HUES6 (cell line): ENCODE measurements around the gene ATXN1.

Experiments
- H3K27ac ChIP-seq: 2 replicates; pipeline ENCODE4 v1.7.0; 2013; ENCODE audit warnings: low read depth, mild to moderate bottlenecking, low read length, inconsistent platforms
- H3K27me3 ChIP-seq: 2 replicates; pipeline ENCODE4 v1.6.1; 2013; ENCODE audit warnings: low read length; ENCODE audit not compliant: control insufficient read depth, insufficient read depth
- H3K36me3 ChIP-seq: 2 replicates; pipeline ENCODE4 v1.6.1; 2013; ENCODE audit warnings: low read length; ENCODE audit not compliant: control insufficient read depth, insufficient read depth
- H3K4me1 ChIP-seq: 2 replicates; pipeline ENCODE4 v1.6.1; 2013; ENCODE audit warnings: low read length; ENCODE audit not compliant: control insufficient read depth, insufficient read depth
- H3K4me3 ChIP-seq: 2 replicates; pipeline ENCODE4 v1.5.1; 2013; ENCODE audit warnings: low read depth, low read length
- H3K9ac ChIP-seq: one replicate; pipeline ENCODE4 v1.6.1; 2013; ENCODE audit warnings: mild to moderate bottlenecking, low read length
- H3K9me3 ChIP-seq: 2 replicates; pipeline ENCODE4 v1.6.1; 2013; ENCODE audit warnings: low read depth, low read length; ENCODE audit not compliant: control insufficient read depth, insufficient read depth

Gene ATXN1

GRCh38 chr6:16595514-16596120 is 165.6 kb downstream of the ATXN1 start:
- Histone ChIP-seq H3K4me3 (no peak overlapping the region), H3K27me3 (no peaks in the 10 kb centered on the region), H3K36me3 (no peaks in the 10 kb centered on the region), H3K4me1 (0 out of 2 replicates have a peak, but pooled peaks cover 7% of the 10 kb centered on the region), H3K27ac (no peak overlapping the region), H3K9ac (no peak overlapping the region), H3K9me3 (no peaks in the 10 kb centered on the region)

DNA sequence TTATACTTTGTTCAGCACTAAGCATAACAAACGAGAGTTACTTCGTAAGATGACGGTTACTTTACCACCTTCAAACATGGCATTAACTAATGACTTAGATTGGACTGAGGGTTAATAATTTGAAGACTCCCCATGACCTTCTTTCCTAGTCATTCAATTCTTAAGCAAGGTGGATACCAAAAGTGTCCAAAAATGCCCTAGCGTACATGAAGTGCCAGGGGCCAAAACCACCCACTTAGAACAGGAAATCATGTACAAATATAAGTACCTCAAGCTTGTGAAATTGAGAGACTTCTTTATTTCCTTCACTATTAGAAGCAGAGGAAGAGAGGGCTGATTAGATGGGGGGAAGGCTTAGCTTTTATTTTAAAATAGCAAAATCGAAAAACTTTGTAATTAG is 166.4 kb downstream of the ATXN1 start:
- H3K27ac ChIP-seq = no peak overlapping the region
- no peaks in the 10 kb centered on the region for H3K9me3 ChIP-seq
- no peaks in the 10 kb centered on the region for H3K36me3 ChIP-seq
- H3K9ac ChIP-seq = no peak overlapping the region
- 0 out of 2 replicates have a peak, but pooled peaks cover 7% of the 10 kb centered on the region for H3K4me1 ChIP-seq
- no peak overlapping the region for H3K4me3 ChIP-seq
- no peaks in the 10 kb centered on the region for H3K27me3 ChIP-seq

- H3K4me1 ChIP-seq = 0 out of 2 replicates have a peak, but pooled peaks cover 7% of the 10 kb centered on the region
- no peaks in the 10 kb centered on the region for H3K27me3 ChIP-seq
- H3K4me3 ChIP-seq = no peak overlapping the region
- no peaks in the 10 kb centered on the region for H3K36me3 ChIP-seq
- no peak overlapping the region for H3K27ac ChIP-seq
- H3K9ac ChIP-seq = no peak overlapping the region
- H3K9me3 ChIP-seq = no peaks in the 10 kb centered on the region
Observed at GRCh38 chr6:16592223-16592911, 168.9 kb downstream of the ATXN1 start.

DNA sequence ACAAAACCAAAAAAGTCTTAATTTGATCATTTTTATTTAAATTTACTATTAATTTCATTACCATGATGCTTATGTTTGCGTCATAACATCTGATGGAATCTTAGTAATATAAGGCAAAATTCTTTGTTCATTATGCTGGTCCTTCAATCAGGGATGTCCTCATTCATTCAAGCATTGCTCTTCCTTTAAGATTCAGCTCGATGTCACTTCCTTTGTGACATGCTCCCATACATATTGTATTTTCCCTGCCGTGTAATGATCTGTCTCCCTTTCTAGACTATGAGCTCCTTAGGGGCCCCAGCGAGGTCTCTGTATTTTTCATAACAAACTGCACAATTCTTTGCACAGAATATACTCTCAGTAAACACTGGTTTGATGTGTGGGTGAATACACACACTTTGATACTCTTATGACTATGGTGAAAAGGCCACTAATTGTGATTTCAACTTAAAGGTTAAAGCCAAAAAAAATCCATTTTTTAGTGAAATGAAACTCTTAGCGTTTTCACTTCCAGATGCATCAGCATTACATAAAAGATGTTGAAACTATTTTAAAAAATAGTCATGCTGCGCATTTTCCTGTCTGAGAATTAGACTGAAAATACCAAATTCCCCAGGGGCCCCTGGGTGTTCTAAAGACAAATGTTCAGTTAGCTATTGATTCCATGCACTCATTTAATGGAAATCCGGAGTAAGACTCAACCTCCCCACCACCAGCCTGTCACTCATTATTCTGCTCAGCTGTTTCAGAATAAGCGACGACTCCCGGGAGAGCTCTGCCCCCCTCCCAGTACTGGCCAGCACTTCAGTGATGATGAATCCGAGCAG is 169.7 kb downstream of the ATXN1 start:
- H3K9ac ChIP-seq = no peak overlapping the region
- no peaks in the 10 kb centered on the region for H3K27me3 ChIP-seq
- H3K36me3 ChIP-seq = no peaks in the 10 kb centered on the region
- no peaks in the 10 kb centered on the region for H3K9me3 ChIP-seq
- 0 out of 2 replicates have a peak, but pooled peaks cover 2% of the 10 kb centered on the region for H3K4me1 ChIP-seq
- no peak overlapping the region for H3K27ac ChIP-seq
- no peak overlapping the region for H3K4me3 ChIP-seq

DNA sequence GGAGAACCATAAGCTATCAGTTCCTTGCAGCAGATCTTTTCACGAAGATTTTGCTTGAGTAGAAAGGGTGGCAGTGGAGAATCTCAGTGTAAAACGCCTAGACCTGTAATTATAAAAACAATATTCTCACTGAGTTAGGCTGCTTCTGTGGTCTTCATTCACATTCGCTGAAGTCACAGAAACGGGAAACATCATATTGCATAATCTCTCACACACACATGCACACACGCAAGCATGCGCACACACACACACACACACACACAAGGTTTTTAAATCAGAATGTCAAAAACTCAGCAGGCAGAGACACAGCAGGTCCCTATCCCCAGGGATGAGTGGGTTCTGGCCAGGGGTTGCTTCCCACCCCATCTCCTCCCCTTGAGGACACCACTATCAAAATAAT is 175.5 kb downstream of the ATXN1 start:
- H3K4me1 ChIP-seq = no peaks in the 10 kb centered on the region
- no peaks in the 10 kb centered on the region for H3K27me3 ChIP-seq
- H3K9me3 ChIP-seq = no peaks in the 10 kb centered on the region
- no peak overlapping the region for H3K27ac ChIP-seq
- no peaks in the 10 kb centered on the region for H3K36me3 ChIP-seq
- no peak overlapping the region for H3K9ac ChIP-seq
- no peak overlapping the region for H3K4me3 ChIP-seq

DNA sequence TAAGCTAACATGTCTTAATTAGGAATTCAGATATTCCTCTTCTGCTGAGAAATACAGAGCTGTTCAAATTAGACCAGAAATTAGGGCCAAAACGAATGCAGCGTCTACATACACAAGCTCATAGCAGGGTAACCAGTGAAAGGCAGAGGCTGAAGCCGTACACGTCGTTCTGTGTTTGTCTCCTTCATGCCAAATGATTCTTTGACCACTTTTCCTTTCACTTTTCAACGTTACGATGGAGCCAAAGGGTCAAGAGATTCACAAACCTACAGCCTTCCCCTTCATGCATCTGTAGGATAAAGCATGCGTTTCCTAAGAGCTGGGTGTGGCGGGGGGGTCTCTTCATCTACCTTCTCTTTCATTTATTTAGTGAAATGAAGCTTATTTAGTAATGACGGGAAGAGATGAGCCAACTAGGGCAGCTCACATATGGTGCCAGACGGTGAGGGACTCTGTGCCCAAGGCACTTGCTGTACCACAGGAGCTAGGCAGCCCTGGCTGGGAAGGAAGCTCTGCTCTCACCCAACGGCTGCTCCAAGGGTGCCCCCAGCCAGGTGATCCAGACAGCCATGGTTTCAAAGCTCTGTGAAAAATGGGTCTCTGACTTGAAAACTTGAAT is 178.0 kb downstream of the ATXN1 start:
- no peaks in the 10 kb centered on the region for H3K27me3 ChIP-seq
- H3K4me3 ChIP-seq = no peak overlapping the region
- H3K36me3 ChIP-seq = no peaks in the 10 kb centered on the region
- no peak overlapping the region for H3K27ac ChIP-seq
- no peaks in the 10 kb centered on the region for H3K4me1 ChIP-seq
- no peaks in the 10 kb centered on the region for H3K9me3 ChIP-seq
- H3K9ac ChIP-seq = no peak overlapping the region

DNA sequence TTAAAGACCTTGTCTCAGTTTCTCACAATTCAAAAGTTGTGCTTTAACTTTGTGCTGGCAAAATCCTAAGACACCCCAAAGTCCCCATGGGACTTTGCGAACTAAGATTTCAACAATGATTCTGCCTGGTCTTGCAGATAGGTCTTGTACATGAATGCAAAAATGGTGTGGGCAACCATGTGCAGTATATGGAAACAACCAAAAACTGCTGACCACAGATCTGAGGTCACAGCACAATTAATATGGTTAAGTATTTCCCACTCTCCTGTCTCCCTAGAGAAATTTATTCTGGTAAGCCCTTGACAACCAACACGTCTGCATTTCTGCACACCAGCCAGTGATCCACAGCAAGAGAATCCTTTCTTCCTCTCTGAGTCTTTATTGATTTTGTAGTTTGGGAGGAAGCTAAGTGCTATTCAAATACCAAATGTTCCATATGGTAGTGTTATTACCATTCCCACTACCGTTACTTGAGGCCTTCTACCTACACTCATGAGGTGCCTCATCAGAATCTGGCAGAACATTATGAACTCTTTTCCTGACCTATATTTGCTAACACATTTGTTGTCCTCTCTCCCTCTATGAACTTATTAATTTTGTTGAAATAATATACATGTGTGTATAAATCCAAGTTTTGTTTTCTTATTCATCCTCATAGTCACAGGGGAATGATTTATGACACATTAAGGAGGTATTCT is 178.7 kb downstream of the ATXN1 start:
- H3K27me3 ChIP-seq = no peaks in the 10 kb centered on the region
- H3K36me3 ChIP-seq = no peaks in the 10 kb centered on the region
- no peak overlapping the region for H3K9ac ChIP-seq
- H3K27ac ChIP-seq = no peak overlapping the region
- no peaks in the 10 kb centered on the region for H3K9me3 ChIP-seq
- no peak overlapping the region for H3K4me3 ChIP-seq
- H3K4me1 ChIP-seq = no peaks in the 10 kb centered on the region

- H3K4me1 ChIP-seq = no peaks in the 10 kb centered on the region
- H3K9ac ChIP-seq = no peak overlapping the region
- no peak overlapping the region for H3K4me3 ChIP-seq
- H3K36me3 ChIP-seq = no peaks in the 10 kb centered on the region
- no peaks in the 10 kb centered on the region for H3K9me3 ChIP-seq
- no peaks in the 10 kb centered on the region for H3K27me3 ChIP-seq
- H3K27ac ChIP-seq = no peak overlapping the region
Observed at GRCh38 chr6:16578695-16579285, 182.5 kb downstream of the ATXN1 start.

DNA sequence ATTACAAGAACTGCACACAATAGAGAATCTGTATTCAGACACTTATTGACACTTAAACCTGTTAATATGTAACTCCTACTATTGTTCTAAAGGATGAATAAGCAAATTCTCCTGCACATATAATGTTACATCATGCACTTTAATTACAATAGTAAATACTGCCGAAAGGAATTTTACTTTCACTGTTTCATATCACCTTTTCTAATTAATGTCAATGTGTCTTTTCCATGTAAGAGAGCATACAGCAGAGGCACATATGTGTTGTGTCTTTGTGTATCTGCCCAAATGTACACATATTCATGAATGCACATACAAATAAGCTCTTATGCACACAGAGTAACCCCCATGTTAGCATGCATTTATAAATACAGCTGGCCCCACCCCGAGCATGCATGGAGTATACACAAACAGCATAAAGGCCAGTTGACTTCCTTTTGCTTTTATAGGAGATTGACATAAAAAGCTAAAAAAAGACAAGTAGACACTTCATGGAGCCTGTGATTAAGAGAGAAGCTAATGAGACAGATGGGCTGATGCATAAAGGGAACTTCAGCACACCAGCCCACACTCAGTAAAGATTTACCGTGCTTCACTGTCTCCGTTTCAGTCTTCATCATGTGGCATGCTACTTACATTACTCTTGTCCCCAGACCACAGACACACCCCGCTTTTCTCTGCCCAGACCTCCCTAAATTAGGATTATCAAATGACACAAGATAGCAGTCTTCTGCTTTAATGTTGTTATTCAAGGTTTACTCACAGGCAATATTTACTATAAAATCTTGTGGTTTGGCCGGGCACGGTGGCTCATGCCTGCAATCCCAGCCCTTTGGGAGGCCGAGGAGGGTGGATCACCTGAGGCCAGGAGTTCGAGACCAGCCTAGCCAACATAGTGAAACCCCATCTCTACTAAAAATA is 184.6 kb downstream of the ATXN1 start:
- Histone ChIP-seq H3K9ac (no peak overlapping the region), H3K4me3 (no peak overlapping the region), H3K36me3 (no peaks in the 10 kb centered on the region), H3K9me3 (no peaks in the 10 kb centered on the region), H3K27me3 (no peaks in the 10 kb centered on the region), H3K27ac (no peak overlapping the region), H3K4me1 (no peaks in the 10 kb centered on the region)
